ENCODE measurements around the gene DECR2. TPM values are rescaled to one million over a fixed set of nuclear protein-coding genes. Genes with fewer than 3 reads are reported as not detected.

DECR2 gene
- total and polyA plus RNA-seq, 11 donors, result 6.9 to 20.6 (median 12.2) TPM

DNA sequence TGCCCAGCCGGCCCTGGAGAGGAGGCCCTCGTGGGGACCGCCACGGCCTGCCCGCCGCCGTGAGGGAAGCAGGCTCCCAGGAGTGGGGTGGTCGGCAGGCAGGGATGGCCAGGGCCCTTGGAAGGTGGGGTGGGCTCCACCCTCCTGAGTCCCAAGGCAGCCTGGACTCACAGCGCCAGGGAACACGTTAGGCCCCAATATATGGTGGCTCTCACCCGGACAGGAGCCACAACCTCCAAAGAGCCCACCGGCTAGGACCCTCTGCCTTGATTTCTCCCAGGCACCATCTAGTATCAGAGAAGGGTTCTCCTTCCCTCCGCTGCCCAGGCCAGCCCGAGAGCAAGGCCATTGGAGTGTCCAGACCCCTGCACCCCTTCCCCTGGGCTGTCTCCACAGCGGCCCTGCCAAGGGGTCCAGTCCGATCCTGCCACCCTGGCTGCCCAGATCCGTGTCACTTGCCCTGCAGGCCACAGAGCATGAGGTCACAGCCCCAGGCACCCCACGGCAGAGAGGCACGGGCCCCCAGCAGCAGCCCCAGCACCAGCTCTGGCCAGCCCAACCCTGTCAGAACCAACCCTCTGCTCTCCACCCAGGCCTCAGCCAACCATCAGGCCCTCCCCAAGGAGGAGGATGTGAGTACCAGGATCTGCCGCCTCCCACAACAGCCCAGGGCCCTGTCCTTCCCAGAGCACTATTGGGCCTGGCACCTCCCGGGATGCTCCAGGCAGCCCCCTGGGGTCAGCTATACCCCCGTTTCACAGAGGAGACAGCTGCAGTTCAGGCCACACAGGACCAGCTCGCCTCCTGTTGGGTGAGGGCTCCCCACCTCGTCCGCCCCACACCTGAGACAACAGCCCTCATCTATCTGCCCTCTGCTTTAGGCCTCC lies 48.0 kb upstream of the DECR2 start:
- DNase-seq, result peak in 1 of 5 donors; percentile 70

DNA sequence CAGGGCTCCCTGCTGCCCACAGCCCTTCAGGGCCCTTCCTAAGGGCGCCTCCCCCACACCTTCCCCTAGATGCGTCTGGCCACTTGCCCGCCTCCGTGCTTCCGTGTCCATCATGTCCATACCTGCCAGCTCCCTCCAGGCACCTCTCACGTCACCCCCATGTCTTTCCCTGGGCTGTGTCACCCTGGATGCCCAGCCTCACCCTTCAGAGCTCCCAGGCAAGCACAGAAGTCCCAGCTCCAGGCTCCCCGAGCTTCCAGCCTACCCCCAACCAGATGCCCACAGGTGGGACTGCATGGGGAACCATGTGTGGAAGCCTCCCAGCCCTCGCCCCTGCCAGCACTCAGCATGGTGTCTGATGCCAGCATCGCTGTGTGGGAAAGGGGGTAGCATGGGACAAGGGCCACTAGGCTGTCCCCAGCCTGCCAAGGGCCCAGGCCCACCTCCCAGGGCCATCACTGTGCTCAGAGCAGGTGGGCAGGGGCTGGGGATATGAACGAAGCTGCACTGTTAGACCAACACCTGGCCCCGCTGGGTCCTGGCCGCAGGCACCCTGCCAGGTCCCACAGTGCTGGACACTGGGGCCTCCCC lies 47.3 kb upstream of the DECR2 start:
- Histone ChIP-seq H3K36me3 (peaks cover 0 to 8% (median 0%) of the 10 kb centered on the region in 9 donors), H3K4me1 (peaks cover 0 to 18% (median 9%) of the 10 kb centered on the region in 12 donors), H3K27ac (no peak overlapping the region), H3K9me3 (no peaks in the 10 kb centered on the region), H3K4me3 (no peak overlapping the region), H3K27me3 (no peaks in the 10 kb centered on the region)
- TF ChIP-seq, protein P1, sequence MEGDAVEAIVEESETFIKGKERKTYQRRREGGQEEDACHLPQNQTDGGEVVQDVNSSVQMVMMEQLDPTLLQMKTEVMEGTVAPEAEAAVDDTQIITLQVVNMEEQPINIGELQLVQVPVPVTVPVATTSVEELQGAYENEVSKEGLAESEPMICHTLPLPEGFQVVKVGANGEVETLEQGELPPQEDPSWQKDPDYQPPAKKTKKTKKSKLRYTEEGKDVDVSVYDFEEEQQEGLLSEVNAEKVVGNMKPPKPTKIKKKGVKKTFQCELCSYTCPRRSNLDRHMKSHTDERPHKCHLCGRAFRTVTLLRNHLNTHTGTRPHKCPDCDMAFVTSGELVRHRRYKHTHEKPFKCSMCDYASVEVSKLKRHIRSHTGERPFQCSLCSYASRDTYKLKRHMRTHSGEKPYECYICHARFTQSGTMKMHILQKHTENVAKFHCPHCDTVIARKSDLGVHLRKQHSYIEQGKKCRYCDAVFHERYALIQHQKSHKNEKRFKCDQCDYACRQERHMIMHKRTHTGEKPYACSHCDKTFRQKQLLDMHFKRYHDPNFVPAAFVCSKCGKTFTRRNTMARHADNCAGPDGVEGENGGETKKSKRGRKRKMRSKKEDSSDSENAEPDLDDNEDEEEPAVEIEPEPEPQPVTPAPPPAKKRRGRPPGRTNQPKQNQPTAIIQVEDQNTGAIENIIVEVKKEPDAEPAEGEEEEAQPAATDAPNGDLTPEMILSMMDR (IDR thresholded peaks at IDR 0.05), result no peak
- TF ChIP-seq POLR2A (IDR thresholded peaks at IDR 0.05), result no peak
- 90 to 94% (median 93%) methylated on average over 12 of the region's 12 CpGs for WGBS, 4 donors
- intact Hi-C loops (cut with DNase I), result loop anchor here in 7 of 10 donors (5.0 to 10.0 kb wide), 4 partner anchors 117 to 130 kb away; partner anchors contain the start of genes LUC7L (in 4 of the 7) and FAM234A (in 1 of the 7)
- DNase-seq (no peak), ATAC-seq (no peak)

More for the DNA sequence above, 48.0 kb upstream of the DECR2 start:
- TF ChIP-seq POLR2A (IDR thresholded peaks at IDR 0.05), result no peak
- TF ChIP-seq, protein P1 (IDR thresholded peaks at IDR 0.05), result no peak
- Histone ChIP-seq H3K36me3 (peaks cover 0 to 8% (median 0%) of the 10 kb centered on the region in 9 donors), H3K9me3 (no peaks in the 10 kb centered on the region), H3K27me3 (no peaks in the 10 kb centered on the region), H3K27ac (peak overlapping the region in 11 of 12 donors; percentile 23 to 86 (median 56)), H3K4me3 (peak overlapping the region; percentile 6 to 84 (median 53)), H3K4me1 (peaks cover 0 to 25% (median 9%) of the 10 kb centered on the region in 12 donors)
- WGBS, 4 donors, result 64 to 92% (median 69%) methylated on average over 16 to 25 of the region's 25 CpGs
- intact Hi-C loops (cut with DNase I), result loop anchor here in 9 of 10 donors (2.0 to 10.0 kb wide), 5 partner anchors 116 to 129 kb away; partner anchors contain the start of genes LUC7L (in 4 of the 9) and FAM234A (in 3 of the 9)
- peak in 1 of 4 donors; percentile 4 for ATAC-seq

DNA sequence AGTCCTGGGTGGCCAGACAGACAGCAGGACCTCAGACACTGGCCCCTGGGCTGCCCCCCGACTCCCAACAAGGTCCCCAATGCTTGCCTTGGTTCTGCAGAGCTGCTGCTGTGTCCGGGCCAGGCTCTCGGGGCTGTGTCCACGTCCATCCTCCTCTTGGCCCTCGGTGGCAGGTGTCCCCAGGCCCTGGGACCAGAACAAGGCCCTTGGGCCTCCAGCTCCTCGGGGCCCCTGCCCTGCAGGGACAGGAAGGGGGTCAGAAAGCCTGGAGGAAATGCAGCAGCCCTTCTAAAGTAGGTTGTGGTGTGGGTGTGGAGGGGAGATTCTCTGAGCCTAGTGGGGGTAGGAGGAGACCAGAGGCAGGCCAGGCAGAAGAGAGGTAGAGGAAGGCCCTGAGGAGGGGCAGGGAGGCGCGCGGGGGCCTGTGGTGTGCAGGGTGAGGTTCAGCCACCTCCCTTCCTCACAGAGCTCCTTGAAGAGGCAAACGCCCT lies 46.7 kb upstream of the DECR2 start:
- no peaks in the 10 kb centered on the region for H3K27me3 ChIP-seq
- 81 to 88% (median 87%) methylated on average over 8 to 10 of the region's 10 CpGs for WGBS, 4 donors
- H3K4me3 ChIP-seq, result no peak overlapping the region
- ATAC-seq (no peak), DNase-seq (no peak)
- intact Hi-C loops (cut with DNase I), result loop anchor here in 7 of 10 donors (5.0 to 10.0 kb wide), 4 partner anchors 118 to 130 kb away; partner anchors contain the start of genes LUC7L (in 4 of the 7) and FAM234A (in 1 of the 7)
- H3K27ac ChIP-seq, result peak overlapping the region in 1 of 12 donors; percentile 44
- H3K4me1 ChIP-seq, result peaks cover 0 to 18% (median 9%) of the 10 kb centered on the region in 12 donors
- TF ChIP-seq, protein P1 (IDR thresholded peaks at IDR 0.05), result no peak
- no peak for TF ChIP-seq POLR2A (IDR thresholded peaks at IDR 0.05)
- no peaks in the 10 kb centered on the region for H3K9me3 ChIP-seq
- peaks cover 0 to 8% (median 0%) of the 10 kb centered on the region in 9 donors for H3K36me3 ChIP-seq
